Stimulated activated CD4-positive, alpha-beta T cell treated with anti-CD3 and anti-CD28 coated beads, Interleukin-2, amount 100 ng/mL, for 24 hours (primary cell): ENCODE data around the gene ARPC4.
A peak's percentile ranks its signal among the peaks of the same experiment; 100 is the strongest.
"Not testable (repeated sequence)": the region's sequence is repeated elsewhere in the genome, so short reads cannot be mapped to it uniquely, and the experiment has no call there.

Experiments used
- DNase-seq, 2 donors: peaks; one replicate each; pipeline ENCODE4 v3.0.0-alpha.2; 2020

ARPC4 gene

GRCh38 chr3:9770276-9770812 is 22.5 kb upstream of the ARPC4 start:
- DNase-seq = no peak

GRCh38 chr3:9771007-9771406 is 21.9 kb upstream of the ARPC4 start:
- not testable (repeated sequence) for DNase-seq

- peak in 1 of 2 donors; percentile 28 for DNase-seq
These were observed 15.8 kb upstream of the ARPC4 start for GRCh38 chr3:9776896-9777693.

GRCh38 chr3:9777694-9778021 is 15.2 kb upstream of the ARPC4 start:
- no peak for DNase-seq

GRCh38 chr3:9778143-9779074 is 14.5 kb upstream of the ARPC4 start:
- peak; percentile 67 to 75 for DNase-seq

GRCh38 chr3:9779075-9779593 is 13.7 kb upstream of the ARPC4 start:
- no peak for DNase-seq

GRCh38 chr3:9779721-9780457 is 13.0 kb upstream of the ARPC4 start:
- peak in 1 of 2 donors; percentile 41 for DNase-seq

GRCh38 chr3:9780458-9780812 is 12.4 kb upstream of the ARPC4 start:
- DNase-seq = no peak

- DNase-seq = no peak
These were observed 12.0 kb upstream of the ARPC4 start for GRCh38 chr3:9780910-9781309.

GRCh38 chr3:9781551-9781950 is 11.3 kb upstream of the ARPC4 start:
- DNase-seq = no peak

- no peak for DNase-seq
These were observed 10.8 kb upstream of the ARPC4 start for GRCh38 chr3:9781978-9782603.

- DNase-seq = no peak
These were observed 10.1 kb upstream of the ARPC4 start for GRCh38 chr3:9782770-9783169.

GRCh38 chr3:9783954-9784353 is 8.9 kb upstream of the ARPC4 start:
- DNase-seq = no peak

GRCh38 chr3:9784965-9785364 is 7.9 kb upstream of the ARPC4 start:
- no peak for DNase-seq

- DNase-seq = no peak
These were observed 7.3 kb upstream of the ARPC4 start for GRCh38 chr3:9785602-9786001.

GRCh38 chr3:9786209-9786739 is 6.6 kb upstream of the ARPC4 start:
- DNase-seq = no peak

GRCh38 chr3:9786825-9787669 is 5.8 kb upstream of the ARPC4 start:
- no peak for DNase-seq

GRCh38 chr3:9787714-9788113 is 5.2 kb upstream of the ARPC4 start:
- peak in 1 of 2 donors; percentile 37 for DNase-seq

- no peak for DNase-seq
These were observed 1.8 kb upstream of the ARPC4 start for GRCh38 chr3:9791127-9791526.

- DNase-seq = no peak
These were observed 985 bp upstream of the ARPC4 start for GRCh38 chr3:9791790-9792404.
